ENCODE results near the gene EVI5L.
A peak's percentile ranks its signal among the peaks of the same experiment; 100 is the strongest.
"Not testable (repeated sequence)": the region's sequence is repeated elsewhere in the genome, so short reads cannot be mapped to it uniquely, and the experiment has no call there.

EVI5L gene

GRCh38 chr19:7829561-7830271 is at the start of gene EVI5L:
EVI5L (plus strand) TSS chr19:7830218; CDS start chr19:7846543, 16,325 bp downstream.
- DNase-seq (ENCODE audit: low read depth): peak; percentile 100

GRCh38 chr19:7781157-7781556 is 48.9 kb upstream of the EVI5L start:
- no peak for DNase-seq (ENCODE audit: low read depth)

- DNase-seq (ENCODE audit: low read depth): no peak
These were observed 46.0 kb upstream of the EVI5L start for GRCh38 chr19:7783991-7784423.

GRCh38 chr19:7784856-7785255 is 45.2 kb upstream of the EVI5L start:
- no peak for DNase-seq (ENCODE audit: low read depth)

- DNase-seq (ENCODE audit: low read depth): no peak
These were observed 42.9 kb upstream of the EVI5L start for GRCh38 chr19:7787141-7787540.

GRCh38 chr19:7787602-7788177 is 42.3 kb upstream of the EVI5L start:
- no peak for DNase-seq (ENCODE audit: low read depth)

- no peak for DNase-seq (ENCODE audit: low read depth)
These were observed 41.7 kb upstream of the EVI5L start for GRCh38 chr19:7788178-7788932.

GRCh38 chr19:7788933-7789323 is 41.1 kb upstream of the EVI5L start:
- DNase-seq (ENCODE audit: low read depth): no peak

- DNase-seq (ENCODE audit: low read depth): peak; percentile 34
These were observed 40.6 kb upstream of the EVI5L start for GRCh38 chr19:7789447-7789846.

GRCh38 chr19:7790416-7790815 is 39.6 kb upstream of the EVI5L start:
- DNase-seq (ENCODE audit: low read depth): no peak

- DNase-seq (ENCODE audit: low read depth): no peak
These were observed 37.7 kb upstream of the EVI5L start for GRCh38 chr19:7792281-7792680.

- DNase-seq (ENCODE audit: low read depth): not testable (repeated sequence)
These were observed 37.3 kb upstream of the EVI5L start for GRCh38 chr19:7792701-7793100.

GRCh38 chr19:7793493-7793892 is 36.5 kb upstream of the EVI5L start:
- no peak for DNase-seq (ENCODE audit: low read depth)

GRCh38 chr19:7795555-7796161 is 34.4 kb upstream of the EVI5L start:
- no peak for DNase-seq (ENCODE audit: low read depth)

- peak; percentile 54 for DNase-seq (ENCODE audit: low read depth)
These were observed 30.2 kb upstream of the EVI5L start for GRCh38 chr19:7799640-7800355.

GRCh38 chr19:7801020-7801570 is 28.9 kb upstream of the EVI5L start:
- no peak for DNase-seq (ENCODE audit: low read depth)

- DNase-seq (ENCODE audit: low read depth): no peak
These were observed 23.8 kb upstream of the EVI5L start for GRCh38 chr19:7806234-7806633.

GRCh38 chr19:7806876-7807275 is 23.1 kb upstream of the EVI5L start:
- DNase-seq (ENCODE audit: low read depth): no peak

- no peak for DNase-seq (ENCODE audit: low read depth)
These were observed 21.9 kb upstream of the EVI5L start for GRCh38 chr19:7808108-7808507.

- no peak for DNase-seq (ENCODE audit: low read depth)
These were observed 18.0 kb upstream of the EVI5L start for GRCh38 chr19:7811989-7812388.

GRCh38 chr19:7815325-7815724 is 14.7 kb upstream of the EVI5L start:
- DNase-seq (ENCODE audit: low read depth): no peak

GRCh38 chr19:7816040-7816439 is 14.0 kb upstream of the EVI5L start:
- DNase-seq (ENCODE audit: low read depth): not testable (repeated sequence)
